HPDE6-E6E7 (cell line): ENCODE measurements around the gene NR4A3.
"Not testable (repeated sequence)": the region's sequence is repeated elsewhere in the genome, so short reads cannot be mapped to it uniquely, and the experiment has no call there.

Source experiments
- DNase-seq: peaks from one replicate; pipeline ENCODE4 v3.0.0; 2011; ENCODE audit warnings: missing footprints; ENCODE audit errors: extremely low spot score

NR4A3 gene

GRCh38 chr9:99833735-99834134 lies 12.1 kb downstream of the NR4A3 start:
- DNase-seq = no peak

GRCh38 chr9:99834474-99834873 lies 12.8 kb downstream of the NR4A3 start:
- no peak for DNase-seq

GRCh38 chr9:99835142-99835541 lies 13.5 kb downstream of the NR4A3 start:
- no peak for DNase-seq

- DNase-seq = no peak
Observed at GRCh38 chr9:99835581-99835980, 13.9 kb downstream of the NR4A3 start.

GRCh38 chr9:99840072-99840471 lies 18.4 kb downstream of the NR4A3 start:
- no peak for DNase-seq

- DNase-seq = no peak
Observed at GRCh38 chr9:99845063-99845462, 23.4 kb downstream of the NR4A3 start.

- DNase-seq = no peak
Observed at GRCh38 chr9:99848447-99848846, 26.8 kb downstream of the NR4A3 start.

- DNase-seq = no peak
Observed at GRCh38 chr9:99850736-99851499, 29.2 kb downstream of the NR4A3 start.

- DNase-seq = no peak
Observed at GRCh38 chr9:99851500-99851822, 29.8 kb downstream of the NR4A3 start.

- DNase-seq = no peak
Observed at GRCh38 chr9:99852617-99853016, 30.9 kb downstream of the NR4A3 start.

GRCh38 chr9:99855467-99856176 lies 33.9 kb downstream of the NR4A3 start:
- no peak for DNase-seq

GRCh38 chr9:99857576-99857975 lies 35.9 kb downstream of the NR4A3 start:
- not testable (repeated sequence) for DNase-seq

- DNase-seq = no peak
Observed at GRCh38 chr9:99858087-99858486, 36.4 kb downstream of the NR4A3 start.

GRCh38 chr9:99859243-99859980 lies 37.7 kb downstream of the NR4A3 start:
- no peak for DNase-seq

- DNase-seq = no peak
Observed at GRCh38 chr9:99860266-99860665, 38.6 kb downstream of the NR4A3 start.

- no peak for DNase-seq
Observed at GRCh38 chr9:99863955-99864354, 42.3 kb downstream of the NR4A3 start.

GRCh38 chr9:99866398-99866797 lies 44.7 kb downstream of the NR4A3 start:
- DNase-seq = no peak

GRCh38 chr9:99867536-99867935 lies 45.9 kb downstream of the NR4A3 start:
- no peak for DNase-seq

- DNase-seq = no peak
Observed at GRCh38 chr9:99867968-99868367, 46.3 kb downstream of the NR4A3 start.

- no peak for DNase-seq
Observed at GRCh38 chr9:99868845-99869244, 47.2 kb downstream of the NR4A3 start.

- DNase-seq = no peak
Observed at GRCh38 chr9:99870126-99870525, 48.4 kb downstream of the NR4A3 start.

- peak; percentile 11 for DNase-seq
Observed at GRCh38 chr9:99873531-99873930, 51.8 kb downstream of the NR4A3 start.
